ENCODE measurements around the gene TEAD2.

TEAD2 gene

DNA sequence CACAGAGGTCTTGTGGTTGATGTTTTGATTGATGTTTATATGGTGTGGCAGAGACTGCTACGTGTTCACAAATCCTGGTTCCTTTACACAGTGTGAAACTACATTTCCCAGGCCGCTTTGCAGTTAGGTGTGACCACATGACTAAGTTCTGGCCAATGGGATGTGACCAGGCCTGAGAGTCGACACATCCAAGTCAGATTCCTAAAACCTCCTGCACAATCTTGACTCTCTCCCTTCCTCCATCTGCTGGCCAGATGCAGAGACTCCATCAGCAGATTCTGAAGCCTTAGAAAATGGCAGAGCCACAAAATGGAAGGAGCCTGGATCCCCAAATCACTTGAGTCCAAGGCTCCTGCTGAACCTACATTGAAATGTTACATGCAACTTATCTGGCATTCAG lies 14.4 kb downstream of the TEAD2 start:
- Mint-ChIP-seq H3K4me1 (peaks cover 27% of the 10 kb centered on the region), H3K4me3 (no peak overlapping the region), H3K36me3 (ENCODE audit: low read depth) (peaks cover 97% of the 10 kb centered on the region), H3K27ac (peak overlapping the region; percentile 61), H3K27me3 (ENCODE audit: low read depth, poor library complexity) (peaks cover 15% of the 10 kb centered on the region), H3K9me3 (no peaks in the 10 kb centered on the region)
- TF ChIP-seq, protein P1, sequence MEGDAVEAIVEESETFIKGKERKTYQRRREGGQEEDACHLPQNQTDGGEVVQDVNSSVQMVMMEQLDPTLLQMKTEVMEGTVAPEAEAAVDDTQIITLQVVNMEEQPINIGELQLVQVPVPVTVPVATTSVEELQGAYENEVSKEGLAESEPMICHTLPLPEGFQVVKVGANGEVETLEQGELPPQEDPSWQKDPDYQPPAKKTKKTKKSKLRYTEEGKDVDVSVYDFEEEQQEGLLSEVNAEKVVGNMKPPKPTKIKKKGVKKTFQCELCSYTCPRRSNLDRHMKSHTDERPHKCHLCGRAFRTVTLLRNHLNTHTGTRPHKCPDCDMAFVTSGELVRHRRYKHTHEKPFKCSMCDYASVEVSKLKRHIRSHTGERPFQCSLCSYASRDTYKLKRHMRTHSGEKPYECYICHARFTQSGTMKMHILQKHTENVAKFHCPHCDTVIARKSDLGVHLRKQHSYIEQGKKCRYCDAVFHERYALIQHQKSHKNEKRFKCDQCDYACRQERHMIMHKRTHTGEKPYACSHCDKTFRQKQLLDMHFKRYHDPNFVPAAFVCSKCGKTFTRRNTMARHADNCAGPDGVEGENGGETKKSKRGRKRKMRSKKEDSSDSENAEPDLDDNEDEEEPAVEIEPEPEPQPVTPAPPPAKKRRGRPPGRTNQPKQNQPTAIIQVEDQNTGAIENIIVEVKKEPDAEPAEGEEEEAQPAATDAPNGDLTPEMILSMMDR (IDR thresholded peaks at IDR 0.05) = no peak
- DNase-seq = no peak

GRCh38 chr19:49347191-49347590 lies 15.0 kb downstream of the TEAD2 start:
- no peak for DNase-seq
- Mint-ChIP-seq H3K27me3 (ENCODE audit: low read depth, poor library complexity) (peaks cover 15% of the 10 kb centered on the region), H3K4me3 (no peak overlapping the region), H3K9me3 (no peaks in the 10 kb centered on the region), H3K4me1 (peaks cover 30% of the 10 kb centered on the region), H3K27ac (no peak overlapping the region), H3K36me3 (ENCODE audit: low read depth) (peaks cover 98% of the 10 kb centered on the region)
- TF ChIP-seq, protein P1 (IDR thresholded peaks at IDR 0.05) = no peak

DNA sequence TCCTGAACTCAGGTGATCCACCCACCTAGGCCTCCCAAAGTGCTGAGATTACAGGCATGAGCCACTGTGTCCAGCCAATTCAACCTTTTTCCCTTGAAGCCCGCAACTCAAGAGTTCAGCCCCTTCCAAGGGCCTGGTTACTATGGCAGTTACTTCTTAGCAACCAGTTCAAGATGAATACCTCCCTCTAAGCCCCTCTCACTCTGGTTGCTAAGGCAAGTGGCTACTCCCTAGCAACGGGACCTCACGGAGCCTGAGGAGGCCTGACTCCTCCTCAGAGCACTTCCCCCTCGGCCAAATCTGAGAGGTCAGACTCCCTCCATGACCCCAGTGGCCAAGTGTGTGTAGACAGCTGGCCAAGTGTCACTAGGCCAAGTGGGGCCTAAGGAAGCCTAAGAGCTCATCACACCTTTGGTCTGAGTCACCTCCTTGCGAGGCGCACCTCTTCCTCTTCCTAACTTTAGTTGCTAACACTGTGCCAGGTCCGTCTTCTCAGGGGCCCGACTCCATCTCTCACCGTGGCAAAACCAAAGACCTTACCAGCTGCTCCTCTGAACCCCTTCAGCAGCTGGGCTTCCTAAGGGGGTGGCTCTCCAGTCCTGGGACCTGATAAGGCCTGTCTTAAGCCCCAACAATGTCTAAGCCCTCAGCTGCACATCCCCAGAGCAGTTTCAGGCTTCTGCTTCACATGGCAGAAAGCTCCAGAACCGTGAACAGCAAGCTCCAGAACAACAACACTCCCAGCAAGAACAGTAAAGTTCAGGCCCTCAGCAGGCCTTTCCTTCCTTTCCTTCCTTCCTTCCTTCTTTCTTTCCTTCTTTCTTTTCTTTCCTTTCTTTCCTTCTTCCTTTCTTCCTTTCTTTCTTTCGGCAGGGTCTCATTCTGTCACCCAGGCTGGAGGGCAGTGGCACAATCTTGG lies 17.5 kb downstream of the TEAD2 start:
- TF ChIP-seq, protein P1 (IDR thresholded peaks at IDR 0.05) = no peak
- H3K4me3 Mint-ChIP-seq = peak overlapping the region; percentile 16
- peaks cover 13% of the 10 kb centered on the region for H3K27me3 Mint-ChIP-seq (ENCODE audit: low read depth, poor library complexity)
- peaks cover 4% of the 10 kb centered on the region for H3K9me3 Mint-ChIP-seq
- peaks cover 95% of the 10 kb centered on the region for H3K36me3 Mint-ChIP-seq (ENCODE audit: low read depth)
- no peak for DNase-seq
- peaks cover 44% of the 10 kb centered on the region for H3K4me1 Mint-ChIP-seq
- H3K27ac Mint-ChIP-seq = peak overlapping the region; percentile 97

- peaks cover 4% of the 10 kb centered on the region for H3K9me3 Mint-ChIP-seq
- H3K4me3 Mint-ChIP-seq = no peak overlapping the region
- H3K27ac Mint-ChIP-seq = no peak overlapping the region
- TF ChIP-seq, protein P1 (IDR thresholded peaks at IDR 0.05) = no peak
- peaks cover 23% of the 10 kb centered on the region for H3K27me3 Mint-ChIP-seq (ENCODE audit: low read depth, poor library complexity)
- DNase-seq = no peak
- peaks cover 50% of the 10 kb centered on the region for H3K4me1 Mint-ChIP-seq
- peaks cover 81% of the 10 kb centered on the region for H3K36me3 Mint-ChIP-seq (ENCODE audit: low read depth)
These were observed 19.1 kb downstream of the TEAD2 start for GRCh38 chr19:49343123-49343522.

- peaks cover 4% of the 10 kb centered on the region for H3K9me3 Mint-ChIP-seq
- no peak for DNase-seq
- no peak overlapping the region for H3K27ac Mint-ChIP-seq
- TF ChIP-seq, protein P1 (IDR thresholded peaks at IDR 0.05) = no peak
- H3K27me3 Mint-ChIP-seq (ENCODE audit: low read depth, poor library complexity) = peaks cover 21% of the 10 kb centered on the region
- no peak overlapping the region for H3K4me3 Mint-ChIP-seq
- peaks cover 53% of the 10 kb centered on the region for H3K4me1 Mint-ChIP-seq
- H3K36me3 Mint-ChIP-seq (ENCODE audit: low read depth) = peaks cover 73% of the 10 kb centered on the region
These were observed 19.9 kb downstream of the TEAD2 start for GRCh38 chr19:49342291-49342721.

Data from nephron progenitor cell (in vitro differentiated cells).